HepG2 (cell line): Measurements from ENCODE around the gene SHC3.

ENCODE experiments used
- ATM ChIP-seq: fragments of 450-650 bp; IDR thresholded peaks from 2 replicates; pipeline ENCODE4 v1.7.1; 2017; ENCODE audit warnings: mild to moderate bottlenecking, borderline replicate concordance
- CAMTA2 ChIP-seq: sonication (generic); formaldehyde crosslinking; IDR thresholded peaks from 2 replicates; pipeline ENCODE4 v1.4.0; 2020; ENCODE audit warnings: mild to moderate bottlenecking, missing genetic modification reagents, borderline replicate concordance
- HMG20B ChIP-seq: conservative IDR thresholded peaks from 2 replicates; pipeline ENCODE4 v1.6.1; 2016; ENCODE audit warnings: missing genetic modification reagents, missing compliant biosample characterization
- JUN ChIP-seq: sonication (generic); formaldehyde crosslinking; IDR thresholded peaks from 2 replicates; pipeline ENCODE4 v1.4.0; 2020; ENCODE audit warnings: mild to moderate bottlenecking, missing genetic modification reagents
- POLR2A ChIP-seq, 2 experiments: IDR thresholded peaks; 2 replicates each; pipeline ENCODE4 v1.6.1; 2011; ENCODE audit warnings: low read depth in 2 of 2, low read length in 2 of 2, mild to moderate bottlenecking in 1 of 2, moderate library complexity in 1 of 2; ENCODE audit not compliant: insufficient read depth in 1 of 2
- ZBTB21 ChIP-seq: sonication (generic); formaldehyde crosslinking; IDR thresholded peaks from 2 replicates; pipeline ENCODE4 v1.4.0; 2020; ENCODE audit warnings: missing genetic modification reagents
- ZNF138 ChIP-seq: sonication (generic); formaldehyde crosslinking; IDR thresholded peaks from 2 replicates; pipeline ENCODE4 v1.5.0; 2020; ENCODE audit warnings: mild to moderate bottlenecking, low read depth, missing genetic modification reagents

DNA sequence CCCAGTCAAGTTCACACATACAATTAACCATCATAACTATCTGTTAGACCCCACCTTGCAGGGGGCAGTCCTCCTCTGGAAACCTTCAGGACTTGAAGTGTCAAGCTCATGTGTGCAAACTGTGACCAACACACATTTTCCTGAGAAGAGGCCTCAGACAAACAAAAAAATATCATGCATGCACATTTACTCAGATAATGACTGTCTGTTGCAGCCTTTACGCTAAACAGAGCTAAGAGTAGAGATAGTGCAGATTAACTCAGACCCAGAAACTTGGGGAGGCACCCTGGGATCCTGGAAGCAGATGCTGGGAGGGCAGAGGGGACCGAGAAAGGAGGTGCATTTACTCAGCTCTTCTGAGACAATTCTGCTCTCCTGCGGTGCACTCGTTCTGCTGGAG, 191.0 kb downstream of the SHC3 start:
- TF ChIP-seq CAMTA2 (CRISPR knock-in tag) (no peak), ZBTB21 (CRISPR knock-in tag) (no peak), HMG20B (no peak), POLR2A (IDR thresholded peaks at IDR 0.05; ENCODE audit: insufficient read depth in 1 of 2, low read depth in 2 of 2, low read length in 2 of 2) (no peak), ZNF138 (no peak), ATM (no peak), JUN (no peak)
